KOPT-K1 (cell line): ENCODE data around the gene BLACAT1.
"Not testable (repeated sequence)": the region's sequence is repeated elsewhere in the genome, so short reads cannot be mapped to it uniquely, and the experiment has no call there.

Source experiments
- H3K27ac ChIP-seq: fragments of 200-600 bp; sonication (generic); 2 replicates; pipeline ENCODE4 v1.5.1; 2016; ENCODE audit warnings: antibody characterized with exemption, mild to moderate bottlenecking, low read depth, low read length; ENCODE audit not compliant: poor library complexity, severe bottlenecking
- H3K36me3 ChIP-seq: fragments of 200-600 bp; sonication (generic); 2 replicates; pipeline ENCODE4 v1.5.1; 2017; ENCODE audit warnings: antibody characterized with exemption, mild to moderate bottlenecking, low read length, moderate library complexity; ENCODE audit not compliant: insufficient read depth
- H3K9me3 ChIP-seq: fragments of 200-600 bp; sonication (generic); 2 replicates; pipeline ENCODE4 v1.5.1; 2017; ENCODE audit warnings: antibody characterized with exemption, low read length, mild to moderate bottlenecking; ENCODE audit not compliant: insufficient read depth, poor library complexity, severe bottlenecking

BLACAT1 gene

GRCh38 chr1:205423814-205424399, 31.9 kb downstream of the BLACAT1 start:
- H3K9me3 ChIP-seq = no peaks in the 10 kb centered on the region
- no peaks in the 10 kb centered on the region for H3K36me3 ChIP-seq
- H3K27ac ChIP-seq = no peak overlapping the region

GRCh38 chr1:205422993-205423642, 32.7 kb downstream of the BLACAT1 start:
- H3K9me3 ChIP-seq = no peaks in the 10 kb centered on the region
- no peaks in the 10 kb centered on the region for H3K36me3 ChIP-seq
- no peak overlapping the region for H3K27ac ChIP-seq

GRCh38 chr1:205421798-205422197, 34.0 kb downstream of the BLACAT1 start, which contains the start of gene LEMD1:
LEMD1 (minus strand) TSS chr1:205422056; CDS start chr1:205420536, 1,520 bp downstream.
- no peak within 1 kb of the TSS for H3K27ac ChIP-seq
- H3K36me3 ChIP-seq = no peaks in the 10 kb centered on the region
- H3K9me3 ChIP-seq = no peaks in the 10 kb centered on the region

- Histone ChIP-seq H3K36me3 (no peaks in the 10 kb centered on the region), H3K9me3 (no peaks in the 10 kb centered on the region), H3K27ac (no peak overlapping the region)
Observed at GRCh38 chr1:205420938-205421337, 34.9 kb downstream of the BLACAT1 start.

- Histone ChIP-seq H3K9me3 (no peaks in the 10 kb centered on the region), H3K27ac (no peak overlapping the region), H3K36me3 (no peaks in the 10 kb centered on the region)
Observed at GRCh38 chr1:205417870-205418635, 37.8 kb downstream of the BLACAT1 start.

- H3K36me3 ChIP-seq = no peaks in the 10 kb centered on the region
Observed at GRCh38 chr1:205416322-205416721, 39.5 kb downstream of the BLACAT1 start.

GRCh38 chr1:205410581-205411298, 45.1 kb downstream of the BLACAT1 start:
- no peaks in the 10 kb centered on the region for H3K36me3 ChIP-seq
- H3K27ac ChIP-seq = no peak overlapping the region
- no peaks in the 10 kb centered on the region for H3K9me3 ChIP-seq

More at GRCh38 chr1:205416322-205416721, 39.5 kb downstream of the BLACAT1 start:
- H3K27ac ChIP-seq = no peak overlapping the region
- no peaks in the 10 kb centered on the region for H3K9me3 ChIP-seq

- no peak overlapping the region for H3K27ac ChIP-seq
- no peaks in the 10 kb centered on the region for H3K36me3 ChIP-seq
- H3K9me3 ChIP-seq = no peaks in the 10 kb centered on the region
Observed at GRCh38 chr1:205407970-205408369, 47.9 kb downstream of the BLACAT1 start.

- not testable (repeated sequence) for H3K9me3 ChIP-seq, H3K36me3 ChIP-seq, H3K27ac ChIP-seq
Observed at GRCh38 chr1:205406252-205406651, 49.6 kb downstream of the BLACAT1 start.
